ENCODE measurements around the gene ZNF276.

Gene ZNF276

DNA sequence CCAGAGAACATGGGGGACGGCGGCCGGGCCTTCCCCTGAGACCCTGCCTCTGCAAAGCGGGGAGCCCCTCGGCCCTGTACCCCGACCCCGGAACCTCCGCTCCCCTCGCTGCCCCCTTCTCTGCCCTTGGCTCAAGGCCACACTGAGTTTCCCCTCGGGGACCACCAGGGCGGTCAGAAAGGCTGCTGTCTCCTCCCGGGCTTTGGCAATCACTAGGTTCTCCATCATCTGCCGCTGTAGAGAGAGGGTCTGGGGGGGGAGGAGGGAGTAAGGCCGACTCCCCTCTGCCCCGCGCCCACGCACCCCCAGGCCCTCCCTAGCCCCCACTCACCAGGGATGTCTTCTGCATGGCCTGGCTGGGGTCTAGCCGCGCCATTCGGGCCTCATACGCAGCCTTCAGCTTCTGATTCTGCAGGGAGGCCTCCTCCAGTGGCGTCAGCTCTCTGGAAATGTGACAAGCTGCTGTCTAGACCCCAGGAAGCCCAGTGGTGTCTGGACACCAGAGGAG is 9.0 kb upstream of the ZNF276 start:
- no peak for DNase-seq

DNA sequence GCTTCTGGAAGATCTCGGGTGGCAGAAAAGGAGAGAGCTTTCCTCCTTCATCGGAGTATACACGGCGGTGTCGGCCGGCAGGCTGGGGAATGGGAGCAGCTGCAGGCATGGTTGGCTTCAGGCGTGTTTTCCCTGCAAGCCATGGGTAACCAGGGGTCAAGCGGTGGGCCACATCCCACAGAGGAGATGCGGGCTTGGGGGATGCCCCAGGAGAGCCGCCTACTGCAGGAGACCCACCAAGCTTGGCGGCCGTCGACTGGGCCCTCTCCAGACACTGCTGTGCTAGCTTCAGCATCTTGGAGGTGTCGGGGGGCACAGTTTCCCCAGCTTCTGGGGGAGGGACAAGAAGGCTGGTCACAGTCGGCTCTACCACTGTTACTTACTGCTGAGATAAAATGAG is 4.8 kb upstream of the ZNF276 start:
- no peak for DNase-seq

DNA sequence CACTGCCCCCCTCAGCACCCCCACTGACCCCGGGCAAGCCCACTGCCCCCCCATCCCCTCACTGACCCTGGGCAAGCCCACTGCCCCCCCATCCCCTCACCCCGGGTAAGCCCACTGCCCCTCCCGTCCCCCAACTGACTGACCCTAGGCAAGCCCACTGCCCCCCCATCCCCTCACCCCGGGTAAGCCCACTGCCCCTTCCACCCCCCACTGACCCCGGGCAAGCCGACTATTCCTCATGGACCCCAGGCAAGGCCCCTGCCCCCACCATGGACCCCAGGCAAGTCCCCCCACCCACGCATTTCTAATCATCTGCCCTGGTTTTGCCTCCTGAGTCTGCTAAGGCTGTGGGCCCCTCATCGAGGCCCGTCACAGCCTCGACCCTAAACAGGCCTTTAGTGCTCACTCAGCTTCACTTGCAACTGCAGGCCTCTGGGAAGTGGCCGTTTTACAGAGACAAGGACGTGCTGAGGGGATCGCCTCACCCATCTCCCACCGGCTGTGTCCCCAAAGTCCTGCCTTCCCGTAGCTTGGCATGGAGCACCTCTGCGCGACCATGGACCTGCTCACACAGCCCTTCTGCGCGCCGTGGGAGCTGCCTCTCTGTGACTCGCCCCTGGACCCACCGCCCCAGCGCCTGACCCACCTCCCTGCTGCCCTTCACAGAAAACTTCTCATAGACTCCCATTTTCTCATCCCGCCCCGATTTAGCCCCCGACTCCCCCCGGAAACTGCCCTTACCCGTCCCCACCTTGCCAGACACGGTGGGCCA is 4.2 kb upstream of the ZNF276 start:
- DNase-seq, result no peak

GRCh38 chr16:89717688-89718505 is 3.4 kb upstream of the ZNF276 start:
- DNase-seq, result no peak

GRCh38 chr16:89720551-89720812 is 855 bp upstream of the ZNF276 start:
- DNase-seq, result no peak

- no peak for DNase-seq
These were observed 432 bp downstream of the ZNF276 start for GRCh38 chr16:89721546-89722391.

DNA sequence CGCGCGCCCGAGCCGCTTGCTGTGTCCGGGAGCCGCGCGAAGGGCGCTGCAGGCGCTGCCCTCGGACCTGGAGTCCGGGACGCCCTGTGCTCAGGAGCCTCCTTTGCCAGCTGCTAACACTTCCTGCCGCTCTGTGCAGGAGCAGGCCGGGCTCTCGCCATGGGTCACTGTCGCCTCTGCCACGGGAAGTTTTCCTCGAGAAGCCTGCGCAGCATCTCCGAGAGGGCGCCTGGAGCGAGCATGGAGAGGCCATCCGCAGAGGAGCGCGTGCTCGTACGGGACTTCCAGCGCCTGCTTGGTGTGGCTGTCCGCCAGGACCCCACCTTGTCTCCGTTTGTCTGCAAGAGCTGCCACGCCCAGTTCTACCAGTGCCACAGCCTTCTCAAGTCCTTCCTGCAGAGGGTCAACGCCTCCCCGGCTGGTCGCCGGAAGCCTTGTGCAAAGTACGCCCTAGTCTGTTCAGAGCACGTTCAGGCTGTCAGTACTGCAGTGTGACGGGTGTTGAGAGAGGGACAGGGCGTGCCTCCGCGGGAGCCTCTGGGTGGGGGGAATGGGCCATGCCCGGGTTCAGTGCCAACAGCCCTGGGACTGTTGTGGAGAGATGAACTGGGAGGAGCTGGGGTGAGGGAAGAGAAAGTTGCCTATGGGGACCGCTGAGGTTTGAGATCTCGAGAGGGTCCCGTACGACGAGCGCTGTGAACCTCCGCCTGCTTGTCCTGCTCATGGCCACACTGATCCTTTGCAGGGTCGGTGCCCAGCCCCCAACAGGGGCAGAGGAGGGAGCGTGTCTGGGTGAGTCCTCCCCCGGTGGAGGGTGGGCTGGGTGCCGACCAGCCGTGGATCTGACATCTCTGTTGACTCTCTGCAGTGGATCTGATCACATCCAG is 1.3 kb downstream of the ZNF276 start:
- peak; percentile 20 for DNase-seq

DNA sequence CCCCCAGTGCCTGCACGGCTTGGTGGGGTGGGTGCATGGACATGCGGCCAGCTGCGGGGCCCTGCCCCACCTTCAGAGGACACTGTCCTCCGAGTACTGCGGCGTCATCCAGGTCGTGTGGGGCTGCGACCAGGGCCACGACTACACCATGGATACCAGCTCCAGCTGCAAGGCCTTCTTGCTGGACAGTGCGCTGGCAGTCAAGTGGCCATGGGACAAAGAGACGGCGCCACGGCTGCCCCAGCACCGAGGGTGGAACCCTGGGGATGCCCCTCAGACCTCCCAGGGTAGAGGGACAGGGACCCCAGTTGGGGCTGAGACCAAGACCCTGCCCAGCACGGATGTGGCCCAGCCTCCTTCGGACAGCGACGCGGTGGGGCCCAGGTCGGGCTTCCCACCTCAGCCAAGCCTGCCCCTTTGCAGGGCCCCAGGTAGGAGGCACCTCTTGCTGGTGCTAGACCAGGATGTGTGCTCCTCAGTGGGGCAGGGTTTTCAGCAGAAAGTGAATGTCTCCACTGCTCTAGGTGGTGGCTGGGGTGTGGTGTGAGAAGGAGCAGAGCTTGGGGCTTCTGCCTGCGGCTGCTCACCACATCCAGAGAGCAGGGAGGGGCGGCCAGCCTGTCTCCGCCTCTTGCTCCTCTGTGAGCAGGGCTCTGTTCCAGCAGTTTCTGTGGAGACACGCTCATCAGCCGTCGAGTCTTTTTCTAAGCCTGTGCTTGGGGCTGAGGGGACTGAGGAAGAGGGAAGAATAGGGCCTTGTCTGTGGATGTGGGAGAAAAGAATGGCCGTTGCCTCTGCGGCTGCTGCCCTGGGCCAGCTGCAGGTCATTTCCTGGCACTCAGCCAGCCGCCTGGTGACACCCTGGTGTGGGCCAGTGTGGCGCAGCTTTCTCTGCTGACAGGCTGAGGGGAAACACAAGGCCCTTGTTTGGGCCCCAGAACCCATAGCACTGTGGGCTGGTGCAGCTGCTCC is 2.2 kb downstream of the ZNF276 start:
- DNase-seq, result no peak

- DNase-seq, result no peak
These were observed 6.2 kb downstream of the ZNF276 start for GRCh38 chr16:89727406-89728120.

DNA sequence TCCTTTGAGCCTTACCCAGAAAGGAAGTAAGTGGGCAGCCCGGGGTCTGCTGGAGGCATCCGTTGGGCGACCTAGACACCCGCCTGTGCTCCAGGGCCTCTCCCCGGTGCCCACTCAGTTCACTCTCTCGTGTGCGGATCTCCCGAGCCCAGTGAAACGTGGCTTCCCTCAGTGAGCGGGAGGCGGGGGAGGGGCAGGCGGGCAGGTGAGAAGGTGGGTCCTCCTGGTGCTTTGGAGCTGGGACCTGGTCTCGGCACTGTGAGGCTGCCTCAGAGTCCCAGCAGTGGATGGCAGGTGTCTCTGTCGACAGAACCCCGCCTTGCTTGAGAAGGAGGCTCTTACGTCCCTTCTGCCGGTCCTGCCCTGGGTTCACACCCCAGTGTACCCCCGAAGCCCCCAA is 8.0 kb downstream of the ZNF276 start:
- no peak for DNase-seq

DNA sequence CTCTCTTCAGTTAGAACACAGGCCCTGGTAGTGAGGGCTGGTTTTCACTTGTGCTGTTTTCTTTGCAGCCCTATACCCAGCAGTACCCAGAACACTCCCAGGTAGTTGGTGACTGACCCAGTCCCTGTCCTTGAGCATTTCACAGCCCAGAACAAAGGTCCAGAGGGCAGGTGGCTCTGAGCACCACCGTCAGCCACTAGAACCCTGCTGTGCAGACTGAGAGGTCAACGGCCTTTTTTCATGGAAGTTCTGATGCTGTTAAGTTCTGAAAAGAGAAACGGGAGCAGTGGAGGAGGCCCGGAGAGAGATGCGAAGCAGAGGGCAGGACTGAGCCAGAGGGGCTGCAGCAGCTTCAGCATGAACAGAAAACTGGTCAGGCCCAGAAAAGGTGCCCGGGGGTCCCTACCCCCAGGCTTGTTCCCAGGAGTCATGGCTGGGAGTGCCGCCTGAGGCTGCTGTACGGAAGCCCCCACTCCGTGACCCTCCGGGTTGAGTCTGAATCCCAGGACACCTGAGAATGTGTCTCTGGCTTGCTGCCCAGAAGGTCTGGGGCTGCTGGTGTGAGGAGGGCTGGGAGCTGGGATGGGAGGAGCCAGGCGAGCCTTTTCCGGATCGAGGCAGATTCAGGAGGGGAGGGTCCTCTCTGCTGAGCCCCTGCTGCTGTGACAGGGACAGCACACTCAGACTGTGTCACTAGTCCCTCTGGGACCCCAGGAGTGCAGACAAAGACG is 8.7 kb downstream of the ZNF276 start:
- DNase-seq, result no peak

GRCh38 chr16:89730610-89731234 is 9.4 kb downstream of the ZNF276 start:
- no peak for DNase-seq

DNA sequence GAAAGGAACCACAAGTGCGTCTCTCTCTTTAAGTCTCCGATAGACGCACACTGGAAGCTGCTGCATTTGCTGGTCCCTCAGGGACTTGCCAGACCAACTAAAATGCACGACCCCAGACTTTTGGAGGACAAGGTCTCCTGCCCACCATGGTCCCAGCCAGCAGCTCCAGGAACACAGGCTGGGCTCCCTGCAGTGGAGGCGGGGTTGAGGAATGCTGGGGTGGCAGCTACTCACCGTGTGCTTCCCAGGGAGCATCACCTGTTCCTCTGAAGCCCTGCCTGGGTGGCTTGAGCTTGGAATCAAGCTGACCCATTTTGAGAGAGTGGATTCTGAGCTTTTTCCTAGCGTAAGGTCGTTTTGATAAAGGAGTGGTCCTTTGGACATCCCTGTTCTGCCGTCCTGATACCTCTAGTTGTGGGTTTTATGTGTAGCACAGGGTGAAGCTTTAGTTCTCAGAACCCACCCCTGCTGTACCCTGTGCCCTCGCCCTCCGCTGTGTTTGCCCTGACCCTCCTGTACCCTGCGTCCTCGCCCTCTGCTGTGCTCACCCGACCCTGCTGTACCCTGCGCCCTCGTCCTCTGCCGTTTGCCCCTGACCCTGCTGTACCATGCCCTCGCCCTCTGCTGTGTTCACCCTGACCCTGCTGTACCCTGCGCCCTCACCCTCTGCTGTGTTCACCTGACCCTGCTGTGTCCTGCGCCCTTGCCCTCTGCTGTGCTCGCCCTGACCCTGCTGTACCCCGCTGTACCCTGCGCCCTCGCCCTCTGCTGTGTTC is 11.0 kb downstream of the ZNF276 start:
- DNase-seq, result no peak

DNA sequence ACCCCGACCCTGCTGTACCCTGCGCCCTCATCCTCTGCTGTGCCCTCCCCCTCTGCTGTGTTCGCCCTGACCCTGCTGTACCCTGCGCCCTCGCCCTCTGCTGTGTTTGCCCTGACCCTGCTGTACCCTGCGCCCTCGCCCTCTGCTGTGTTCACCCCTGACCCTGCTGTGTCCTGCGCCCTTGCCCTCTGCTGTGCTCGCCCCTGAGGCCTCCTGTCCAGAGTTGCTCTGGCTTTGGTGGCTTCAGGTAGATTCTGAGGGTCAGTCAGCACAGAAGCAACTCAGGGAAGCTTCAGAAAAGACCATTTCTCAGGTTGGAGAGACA is 11.5 kb downstream of the ZNF276 start:
- no peak for DNase-seq

DNA sequence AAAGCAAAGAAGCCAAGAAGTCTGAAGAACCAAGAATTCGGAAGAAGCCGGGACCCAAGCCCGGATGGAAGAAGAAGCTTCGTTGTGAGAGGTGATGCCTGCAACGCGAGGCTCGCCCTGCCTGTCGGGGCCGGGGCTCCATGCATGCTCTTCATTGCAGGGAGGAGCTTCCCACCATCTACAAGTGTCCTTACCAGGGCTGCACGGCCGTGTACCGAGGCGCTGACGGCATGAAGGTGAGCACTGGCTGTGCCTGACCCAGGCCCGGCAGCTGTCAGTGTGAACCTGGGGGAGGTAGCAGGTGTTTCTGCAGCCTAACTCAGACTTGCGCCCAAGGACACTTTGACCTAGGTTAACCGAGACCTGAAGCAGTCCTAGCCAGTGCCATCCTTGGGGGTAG is 12.0 kb downstream of the ZNF276 start:
- DNase-seq, result no peak

GRCh38 chr16:89733792-89734191 is 12.5 kb downstream of the ZNF276 start:
- DNase-seq, result no peak

- DNase-seq, result no peak
These were observed 15.2 kb downstream of the ZNF276 start for GRCh38 chr16:89736554-89736953.

GRCh38 chr16:89737341-89738071 is 16.2 kb downstream of the ZNF276 start:
- DNase-seq, result no peak

Measured in NCI-H2227 treated with DMSO at 0.1 percent for 48 hours (cell line).